Rectal smooth muscle tissue (tissue), 1 donor: ENCODE data around the gene RNF121.

Experiments used
- H3K27ac ChIP-seq: one replicate; pipeline ENCODE4 v1.7.0; 2013; ENCODE audit warnings: low read depth, low read length, inconsistent platforms
- H3K27me3 ChIP-seq: one replicate; pipeline ENCODE4 v1.7.0; 2013; ENCODE audit warnings: low read length; ENCODE audit not compliant: control insufficient read depth, insufficient read depth
- H3K36me3 ChIP-seq: one replicate; pipeline ENCODE4 v1.7.0; 2013; ENCODE audit warnings: low read length; ENCODE audit not compliant: control insufficient read depth, insufficient read depth
- H3K4me1 ChIP-seq: one replicate; pipeline ENCODE4 v1.7.0; 2013; ENCODE audit warnings: low read length; ENCODE audit not compliant: control insufficient read depth, insufficient read depth
- H3K4me3 ChIP-seq: one replicate; pipeline ENCODE4 v1.7.0; 2013; ENCODE audit warnings: low read length
- H3K9ac ChIP-seq: one replicate; pipeline ENCODE4 v1.7.0; 2013; ENCODE audit warnings: low read length

The RNF121 gene

DNA sequence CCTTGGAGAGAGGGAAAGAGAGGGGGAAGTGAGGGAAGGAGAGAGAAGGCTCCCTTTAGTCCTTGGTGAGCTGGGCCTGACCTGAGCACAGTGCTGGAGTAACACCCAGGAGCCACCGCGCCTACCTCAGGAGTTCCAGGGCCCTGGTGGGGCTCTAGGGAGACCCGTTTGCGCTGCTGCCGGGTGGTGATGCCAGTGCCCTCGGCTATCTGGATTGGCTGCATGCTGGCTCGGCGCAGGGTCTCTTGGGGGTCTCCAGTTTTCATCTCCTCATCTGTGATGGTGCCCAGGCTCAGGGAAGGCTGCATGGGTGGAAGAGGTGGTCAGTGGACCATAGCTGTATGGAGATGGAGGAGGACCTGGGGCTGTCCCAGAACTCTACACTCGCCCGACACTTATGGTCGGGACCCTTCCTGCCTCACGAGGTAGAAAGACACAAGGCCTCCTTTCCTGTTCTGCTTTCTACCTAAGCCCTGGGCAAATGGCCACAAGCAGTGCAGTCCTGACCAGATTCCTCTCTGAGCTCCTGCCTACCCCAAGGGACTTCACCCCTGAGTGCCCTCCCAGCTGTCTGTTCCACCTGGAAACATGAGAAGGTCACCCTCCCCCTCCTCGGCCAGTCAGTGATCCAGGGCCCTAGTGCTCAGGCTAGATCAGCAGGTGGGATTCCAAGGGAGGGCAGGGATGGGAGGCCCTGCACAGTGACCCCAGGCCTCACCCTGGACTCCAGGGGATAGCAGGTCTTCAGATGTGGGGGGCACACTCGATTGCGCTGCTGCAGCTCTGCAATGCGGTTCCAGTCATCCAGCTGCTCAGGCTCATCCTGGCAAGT lies 75.9 kb downstream of the RNF121 start:
- Histone ChIP-seq H3K27ac (no peak overlapping the region), H3K9ac (no peak overlapping the region), H3K4me3 (no peak overlapping the region), H3K36me3 (peaks cover 73% of the 10 kb centered on the region), H3K4me1 (peaks cover 16% of the 10 kb centered on the region), H3K27me3 (no peaks in the 10 kb centered on the region)

- H3K4me1 ChIP-seq: peaks cover 7% of the 10 kb centered on the region
- peaks cover 82% of the 10 kb centered on the region for H3K36me3 ChIP-seq
- no peak overlapping the region for H3K9ac ChIP-seq
- no peaks in the 10 kb centered on the region for H3K27me3 ChIP-seq
- H3K27ac ChIP-seq: no peak overlapping the region
- no peak overlapping the region for H3K4me3 ChIP-seq
These were observed 76.8 kb downstream of the RNF121 start for GRCh38 chr11:72005347-72006260.

DNA sequence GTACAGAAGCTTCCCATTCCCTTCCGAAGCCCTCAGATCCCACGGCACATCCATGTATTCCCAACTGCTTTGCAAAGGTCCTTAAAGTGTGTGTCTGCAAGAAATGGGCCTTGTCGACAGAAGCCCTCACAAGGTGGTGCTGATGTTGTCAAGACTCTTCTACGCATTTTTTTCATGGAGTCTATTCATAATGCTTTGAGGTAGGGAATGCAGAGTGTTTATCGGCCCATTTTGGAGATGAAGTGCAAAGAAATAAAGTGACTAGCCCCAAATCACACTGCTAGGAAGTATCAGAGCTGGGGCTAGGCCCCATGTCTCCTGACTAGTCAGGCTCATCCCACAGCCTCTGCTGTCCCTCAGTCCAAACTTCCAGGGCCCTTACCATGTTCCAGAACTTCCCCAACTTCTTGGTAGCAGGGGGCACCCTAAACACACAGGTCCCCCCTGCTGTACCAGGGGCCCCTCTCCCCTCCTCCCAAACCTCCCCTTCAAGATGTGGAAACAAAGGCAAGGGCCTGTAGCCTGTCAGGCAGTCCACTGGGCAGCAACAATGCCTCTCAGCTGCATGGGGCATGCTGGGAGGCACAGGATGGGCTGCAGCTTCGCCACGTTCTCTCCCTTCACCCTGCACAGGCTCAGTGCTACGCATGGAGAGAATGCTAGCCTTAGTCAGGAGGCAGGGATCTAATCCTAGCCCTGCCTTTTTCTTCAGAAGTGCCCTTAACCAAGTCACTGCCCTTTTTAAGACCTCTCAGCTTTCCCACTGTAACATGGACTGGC lies 77.7 kb downstream of the RNF121 start:
- Histone ChIP-seq H3K27ac (no peak overlapping the region), H3K4me3 (no peak overlapping the region), H3K36me3 (peaks cover 90% of the 10 kb centered on the region), H3K9ac (no peak overlapping the region), H3K27me3 (no peaks in the 10 kb centered on the region), H3K4me1 (peaks cover 4% of the 10 kb centered on the region)

- peaks cover 90% of the 10 kb centered on the region for H3K36me3 ChIP-seq
- H3K27ac ChIP-seq: no peak overlapping the region
These were observed 78.2 kb downstream of the RNF121 start for GRCh38 chr11:72007089-72007476.

GRCh38 chr11:72007587-72007986 lies 78.7 kb downstream of the RNF121 start:
- peaks cover 8% of the 10 kb centered on the region for H3K4me1 ChIP-seq
- H3K4me3 ChIP-seq: no peak overlapping the region
- H3K27ac ChIP-seq: no peak overlapping the region
- H3K36me3 ChIP-seq: peaks cover 94% of the 10 kb centered on the region
- H3K27me3 ChIP-seq: no peaks in the 10 kb centered on the region
- no peak overlapping the region for H3K9ac ChIP-seq

More at GRCh38 chr11:72007089-72007476, 78.2 kb downstream of the RNF121 start:
- Histone ChIP-seq H3K27me3 (no peaks in the 10 kb centered on the region), H3K9ac (no peak overlapping the region), H3K4me3 (no peak overlapping the region), H3K4me1 (peaks cover 4% of the 10 kb centered on the region)

- Histone ChIP-seq H3K36me3 (peaks cover 91% of the 10 kb centered on the region), H3K27me3 (no peaks in the 10 kb centered on the region)
These were observed 79.9 kb downstream of the RNF121 start for GRCh38 chr11:72008728-72009127.

DNA sequence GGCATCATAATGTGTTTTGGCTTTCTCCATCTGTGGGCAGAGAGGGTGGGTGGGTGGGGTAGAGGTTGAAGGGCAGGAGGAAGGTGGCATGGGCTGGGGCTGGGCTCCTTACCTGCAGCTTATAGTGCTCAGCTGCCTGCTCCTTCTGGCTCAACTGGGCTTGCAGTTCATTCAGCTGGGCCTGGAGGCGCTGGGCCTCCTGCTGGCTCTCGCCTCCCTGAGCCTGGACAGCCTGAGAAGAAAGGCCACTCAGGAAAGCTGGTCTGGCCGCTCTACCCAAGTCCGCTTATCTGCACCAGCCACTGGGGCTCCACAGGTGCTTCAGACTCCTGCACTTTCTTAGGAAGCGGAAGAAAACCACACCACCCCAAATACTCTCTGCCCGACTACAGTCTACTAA lies 80.3 kb downstream of the RNF121 start:
- H3K27me3 ChIP-seq: no peaks in the 10 kb centered on the region
- H3K9ac ChIP-seq: no peak overlapping the region
- no peak overlapping the region for H3K4me3 ChIP-seq
- H3K4me1 ChIP-seq: peaks cover 21% of the 10 kb centered on the region
- peaks cover 91% of the 10 kb centered on the region for H3K36me3 ChIP-seq
- no peak overlapping the region for H3K27ac ChIP-seq

More at GRCh38 chr11:72008728-72009127, 79.9 kb downstream of the RNF121 start:
- no peak overlapping the region for H3K27ac ChIP-seq
- no peak overlapping the region for H3K4me3 ChIP-seq
- no peak overlapping the region for H3K9ac ChIP-seq
- H3K4me1 ChIP-seq: peaks cover 16% of the 10 kb centered on the region

GRCh38 chr11:72010529-72011233 lies 81.8 kb downstream of the RNF121 start:
- Histone ChIP-seq H3K4me1 (peaks cover 36% of the 10 kb centered on the region), H3K27me3 (no peaks in the 10 kb centered on the region), H3K9ac (no peak overlapping the region), H3K27ac (no peak overlapping the region), H3K4me3 (no peak overlapping the region), H3K36me3 (peaks cover 91% of the 10 kb centered on the region)

- H3K9ac ChIP-seq: no peak overlapping the region
- peaks cover 37% of the 10 kb centered on the region for H3K4me1 ChIP-seq
- H3K36me3 ChIP-seq: peaks cover 91% of the 10 kb centered on the region
- peak overlapping the region; percentile 52 for H3K27ac ChIP-seq
- H3K4me3 ChIP-seq: no peak overlapping the region
- H3K27me3 ChIP-seq: no peaks in the 10 kb centered on the region
These were observed 83.3 kb downstream of the RNF121 start for GRCh38 chr11:72012091-72012630.

GRCh38 chr11:72012897-72013721 lies 84.3 kb downstream of the RNF121 start:
- Histone ChIP-seq H3K36me3 (peaks cover 92% of the 10 kb centered on the region), H3K4me3 (no peak overlapping the region), H3K9ac (no peak overlapping the region), H3K27ac (peak overlapping the region; percentile 60), H3K27me3 (no peaks in the 10 kb centered on the region), H3K4me1 (peaks cover 37% of the 10 kb centered on the region)
